Amniotic epithelial cell (primary cell): ENCODE data around the gene SH2D3A.
"Not testable (repeated sequence)": the region's sequence is repeated elsewhere in the genome, so short reads cannot be mapped to it uniquely, and the experiment has no call there.

Source experiments
- DNase-seq: peaks from one replicate; pipeline ENCODE4 v3.0.0-alpha.2; 2010; ENCODE audit warnings: low read depth

SH2D3A gene

DNA sequence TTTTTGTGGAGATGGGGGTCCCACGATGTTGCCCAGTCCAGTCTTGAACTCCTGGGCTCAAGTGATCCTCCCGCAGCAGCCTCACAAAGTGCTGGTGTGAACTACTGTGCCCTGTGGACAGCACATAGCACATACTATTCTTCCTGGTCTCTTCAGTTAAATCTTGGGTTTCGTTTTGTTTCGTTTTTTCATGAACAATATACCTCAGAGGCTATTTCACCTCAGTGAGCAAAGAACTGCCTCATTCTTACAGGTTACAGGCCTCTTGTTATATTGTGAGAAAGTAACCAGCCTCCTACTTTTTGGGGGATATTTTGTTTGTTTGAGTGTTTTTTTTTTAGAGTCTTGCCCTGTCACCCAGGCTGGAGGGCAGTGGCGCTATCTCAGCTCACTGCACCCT is 45.5 kb downstream of the SH2D3A start:
- no peak for DNase-seq

DNA sequence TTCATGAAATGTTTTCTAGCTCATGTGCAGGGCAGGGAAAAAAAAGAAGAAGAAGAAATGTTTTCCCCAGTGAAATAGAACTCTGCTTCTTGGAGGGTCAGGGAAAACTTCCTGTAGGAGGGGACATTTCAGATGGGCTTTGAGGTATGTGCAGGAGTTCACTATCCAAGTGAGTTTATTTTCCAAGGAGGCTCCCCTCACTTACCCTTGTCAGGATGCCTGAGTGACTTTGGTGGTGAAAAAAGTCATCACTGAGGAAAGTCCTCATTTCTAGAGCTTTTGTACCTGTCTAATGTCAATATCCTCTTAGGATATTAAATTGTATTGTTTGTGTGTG is 46.1 kb downstream of the SH2D3A start:
- DNase-seq = no peak

DNA sequence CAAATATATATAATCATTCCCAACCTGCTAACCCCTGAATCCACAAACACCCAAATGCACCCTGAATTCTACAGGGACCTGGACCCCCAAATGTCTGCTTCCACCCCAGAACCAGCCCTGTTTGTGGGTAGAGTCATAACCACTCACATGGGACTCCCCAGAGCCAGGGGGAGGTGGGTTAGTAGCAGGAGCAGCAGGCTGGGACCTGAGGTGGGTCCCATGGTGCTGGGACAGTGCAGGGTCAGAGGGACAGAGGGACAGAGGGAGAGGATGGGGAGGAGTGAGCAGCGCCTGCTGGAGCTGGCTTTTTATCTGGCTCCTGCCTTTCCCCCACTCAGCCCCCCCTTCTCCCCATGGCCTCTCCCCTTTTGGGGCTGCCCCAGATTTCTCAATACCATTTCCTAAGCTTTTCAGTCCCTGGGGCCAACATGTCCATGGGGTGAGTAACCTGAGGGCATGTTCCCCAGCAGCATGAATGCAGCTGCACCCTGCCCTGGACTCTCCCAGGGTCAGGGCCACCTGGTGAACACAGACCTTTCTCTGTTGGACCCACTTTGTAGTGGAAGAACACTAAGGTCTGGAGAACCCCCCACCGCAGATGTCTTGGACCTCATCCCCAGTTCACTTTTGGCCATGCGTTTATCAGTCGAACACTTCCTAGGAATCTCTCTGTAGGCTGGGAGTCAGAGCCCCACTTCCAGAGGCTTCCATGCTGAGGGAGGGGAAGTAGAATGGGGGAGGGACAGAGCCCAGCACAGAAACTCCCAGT is 46.7 kb downstream of the SH2D3A start, which contains the start of gene C3:
C3 (minus strand) TSS at position 282 of the 769 bp plus-strand sequence; CDS start at position 221, 61 bp downstream.
- peak; percentile 95 for DNase-seq

DNA sequence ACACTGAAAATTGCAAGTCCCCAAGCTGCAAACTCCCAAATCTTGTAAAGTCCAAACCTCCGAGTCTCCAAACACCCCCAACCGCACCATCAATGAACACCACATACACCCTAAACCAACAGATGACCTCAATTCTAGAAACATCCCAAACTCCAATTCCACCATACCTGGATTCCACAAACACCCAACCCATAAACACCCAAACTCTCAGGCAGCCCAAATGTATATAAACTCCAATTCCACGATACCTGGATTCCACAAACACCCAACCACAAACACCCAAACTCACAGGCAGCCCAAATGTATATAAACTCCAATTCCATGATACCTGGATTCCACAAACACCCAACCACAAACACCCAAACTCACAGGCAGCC is 47.3 kb downstream of the SH2D3A start:
- DNase-seq = no peak

DNA sequence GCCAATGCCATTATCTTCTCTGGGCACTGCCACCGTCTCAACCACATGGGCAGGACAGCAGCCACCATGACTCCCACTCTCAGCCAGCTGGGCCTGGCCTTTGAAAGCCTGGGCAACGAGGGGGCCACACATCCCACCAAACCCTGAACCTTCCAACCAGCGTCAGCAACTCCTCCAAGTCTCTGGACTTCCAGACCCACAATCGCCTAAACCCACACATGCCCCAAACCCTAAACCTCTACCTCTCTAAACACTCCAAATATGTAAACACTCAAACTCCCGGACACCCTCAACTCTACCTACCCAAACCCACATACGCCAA is 47.7 kb downstream of the SH2D3A start:
- DNase-seq = no peak

DNA sequence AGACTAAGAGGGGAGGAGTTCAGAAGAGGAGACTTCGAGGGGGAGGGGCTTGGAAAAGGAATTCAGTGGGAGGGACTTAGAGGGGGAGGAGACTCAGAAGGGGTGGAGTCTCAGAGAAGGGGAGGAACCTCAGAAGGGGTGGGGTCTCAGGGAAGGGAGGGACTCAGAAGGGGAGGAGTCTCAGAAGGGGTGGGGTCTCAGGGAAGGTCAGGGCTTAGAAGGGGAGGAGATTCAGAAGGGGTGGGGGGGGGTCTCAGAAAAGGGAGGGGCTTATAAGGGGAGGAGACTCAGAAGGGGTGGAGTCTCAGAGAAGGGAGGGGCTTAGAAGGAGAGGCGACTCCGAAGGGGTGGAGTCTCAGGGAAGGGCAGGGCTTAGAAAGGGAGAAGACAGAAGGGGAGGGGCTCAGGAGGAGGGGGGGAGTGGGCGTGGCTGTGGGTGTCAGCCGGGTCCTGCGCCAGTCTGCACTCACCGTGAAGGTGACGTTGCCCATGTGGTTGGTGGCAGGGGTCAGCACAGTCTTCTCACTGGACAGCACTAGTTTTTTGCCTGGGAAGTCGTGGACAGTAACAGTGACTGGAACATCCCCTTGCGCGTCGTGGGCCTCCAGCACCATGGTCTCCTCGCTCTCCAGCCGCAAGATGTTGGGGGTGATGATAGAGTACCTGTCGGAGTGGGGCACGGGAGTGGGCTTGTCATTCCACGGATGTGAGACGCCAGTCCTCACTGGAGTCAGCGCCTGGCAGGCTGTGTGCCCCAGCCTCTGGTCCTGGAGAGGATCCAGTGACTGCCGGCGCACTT is 48.3 kb downstream of the SH2D3A start:
- peak; percentile 75 for DNase-seq

DNA sequence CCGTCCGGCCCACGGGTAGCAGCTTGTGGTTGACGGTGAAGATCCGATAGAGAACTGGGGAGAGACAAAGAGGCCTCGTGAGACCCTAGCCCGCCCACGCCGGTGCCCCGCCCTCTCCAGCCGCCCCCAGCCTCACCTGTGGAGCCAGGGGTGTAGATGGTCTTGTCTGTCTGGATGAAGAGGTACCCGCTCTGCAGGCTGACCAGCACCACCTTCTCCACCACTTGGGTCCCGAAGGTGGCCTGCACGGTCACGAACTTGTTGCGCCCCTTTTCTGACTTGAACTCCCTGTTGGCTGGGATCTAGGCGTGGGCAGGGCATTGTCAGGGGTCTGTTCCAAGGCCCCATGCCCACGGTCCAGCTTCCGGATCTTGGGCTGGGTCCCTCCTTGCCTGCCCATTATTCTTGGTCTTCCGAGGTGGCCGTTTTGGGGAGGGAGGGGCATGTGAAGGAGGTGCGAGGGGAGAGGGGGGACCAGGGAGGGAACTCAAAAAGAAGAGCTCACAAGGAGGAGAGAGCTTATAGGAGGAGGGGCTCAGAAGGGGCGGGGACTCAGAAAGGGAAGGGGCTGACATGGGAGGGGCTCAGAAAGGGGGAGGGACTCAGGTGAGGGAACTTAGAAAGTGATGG is 49.0 kb downstream of the SH2D3A start:
- DNase-seq = no peak

DNA sequence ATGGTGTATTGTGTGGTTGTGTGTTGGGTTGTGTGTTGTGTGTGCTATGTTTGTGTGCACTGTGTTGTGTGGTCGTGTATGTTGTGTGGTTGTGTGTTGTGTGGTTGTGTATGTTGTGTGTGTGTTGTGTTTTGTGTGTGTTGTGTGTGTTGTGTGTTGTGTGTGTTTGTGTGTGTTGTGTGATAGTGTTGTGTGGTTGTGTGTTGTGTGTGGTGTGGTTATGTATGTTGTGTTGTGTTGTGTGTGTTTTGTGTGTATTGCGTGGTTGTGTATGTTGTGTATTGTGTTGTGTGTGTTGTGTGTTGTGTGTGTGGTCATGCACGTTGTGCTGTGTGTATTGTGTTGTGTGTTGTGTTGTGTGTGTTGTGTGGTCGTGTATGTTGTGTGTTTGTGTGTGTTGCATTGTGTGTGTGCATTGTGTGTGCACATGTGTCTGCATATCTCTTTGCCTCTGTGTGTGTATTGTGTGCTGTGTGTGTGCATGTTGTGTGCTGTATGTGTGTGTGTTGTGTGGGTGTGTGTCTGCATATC is 49.7 kb downstream of the SH2D3A start:
- peak; percentile 59 for DNase-seq

DNA sequence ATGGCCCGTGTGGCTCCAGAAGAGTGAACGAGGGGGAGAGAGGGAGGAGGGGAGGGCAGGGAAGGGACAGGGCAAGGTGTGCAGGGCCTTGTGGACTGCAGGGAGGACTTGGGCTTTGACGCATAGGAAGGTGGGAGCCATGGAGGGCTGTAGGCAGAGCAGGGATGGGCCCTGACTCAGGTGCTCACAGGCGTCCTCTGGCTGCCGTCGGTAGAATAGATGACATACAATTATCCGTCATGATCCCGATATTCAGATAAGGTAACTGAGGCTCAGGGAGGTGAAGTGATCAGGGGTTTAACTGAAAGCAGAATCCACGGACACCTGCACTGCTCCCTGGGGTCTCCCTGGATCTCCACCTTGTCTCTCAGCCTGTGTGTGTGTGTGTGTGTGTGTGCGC is 50.2 kb downstream of the SH2D3A start:
- no peak for DNase-seq

DNA sequence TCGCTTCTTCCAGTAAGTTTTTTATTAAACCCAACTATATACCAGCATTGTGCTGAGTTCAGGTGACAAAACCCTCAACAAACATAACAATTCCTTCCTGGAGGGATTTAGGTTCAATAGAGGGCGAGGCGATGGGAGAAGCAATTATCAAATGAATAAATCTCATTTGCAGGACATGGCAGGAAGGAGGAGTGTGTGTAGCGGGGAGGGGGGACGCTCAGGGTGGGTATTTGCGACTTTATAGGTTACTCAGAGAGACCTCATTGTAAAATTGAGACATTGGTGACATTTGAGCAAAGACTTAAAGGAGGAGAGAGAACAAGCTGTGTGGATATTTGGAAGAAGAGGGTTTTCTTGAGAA is 50.6 kb downstream of the SH2D3A start:
- no peak for DNase-seq

DNA sequence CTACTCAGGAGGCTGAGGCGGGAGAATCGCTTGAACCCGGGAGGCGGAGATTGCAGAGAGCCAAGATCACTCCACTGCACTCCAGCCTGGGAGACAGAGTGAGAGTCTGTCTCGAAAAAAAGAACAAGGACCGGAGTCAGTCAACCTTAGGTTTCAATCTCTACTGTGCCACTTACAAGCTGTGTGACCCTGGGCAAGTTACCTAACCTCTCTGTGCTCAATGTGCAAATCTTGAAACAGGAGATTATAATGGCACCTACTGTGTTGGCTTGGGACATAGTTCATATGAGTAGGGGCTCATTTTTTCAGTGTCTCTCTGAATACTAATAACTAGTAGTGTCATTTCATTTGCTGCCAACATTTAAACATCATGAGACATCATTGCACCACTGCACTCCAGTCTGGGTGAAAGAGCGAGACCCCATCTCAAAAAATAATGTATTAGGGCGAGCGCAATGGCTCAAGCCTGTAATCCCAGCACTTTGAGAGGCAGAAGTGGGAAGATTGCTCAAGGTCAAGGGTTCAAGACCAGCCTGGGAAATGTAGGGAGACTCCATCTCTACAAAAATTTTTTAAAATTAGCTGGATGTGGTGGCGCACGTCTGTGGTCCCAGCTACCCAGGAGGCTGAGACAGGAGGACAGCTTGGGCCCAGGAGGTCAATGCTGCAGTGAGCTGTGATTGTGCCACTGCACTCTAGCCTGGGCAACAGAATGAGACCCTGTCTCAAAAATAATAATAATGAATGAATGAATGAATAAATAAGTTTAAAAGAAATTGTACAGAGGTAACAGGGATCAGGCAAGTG is 52.3 kb downstream of the SH2D3A start:
- no peak for DNase-seq

DNA sequence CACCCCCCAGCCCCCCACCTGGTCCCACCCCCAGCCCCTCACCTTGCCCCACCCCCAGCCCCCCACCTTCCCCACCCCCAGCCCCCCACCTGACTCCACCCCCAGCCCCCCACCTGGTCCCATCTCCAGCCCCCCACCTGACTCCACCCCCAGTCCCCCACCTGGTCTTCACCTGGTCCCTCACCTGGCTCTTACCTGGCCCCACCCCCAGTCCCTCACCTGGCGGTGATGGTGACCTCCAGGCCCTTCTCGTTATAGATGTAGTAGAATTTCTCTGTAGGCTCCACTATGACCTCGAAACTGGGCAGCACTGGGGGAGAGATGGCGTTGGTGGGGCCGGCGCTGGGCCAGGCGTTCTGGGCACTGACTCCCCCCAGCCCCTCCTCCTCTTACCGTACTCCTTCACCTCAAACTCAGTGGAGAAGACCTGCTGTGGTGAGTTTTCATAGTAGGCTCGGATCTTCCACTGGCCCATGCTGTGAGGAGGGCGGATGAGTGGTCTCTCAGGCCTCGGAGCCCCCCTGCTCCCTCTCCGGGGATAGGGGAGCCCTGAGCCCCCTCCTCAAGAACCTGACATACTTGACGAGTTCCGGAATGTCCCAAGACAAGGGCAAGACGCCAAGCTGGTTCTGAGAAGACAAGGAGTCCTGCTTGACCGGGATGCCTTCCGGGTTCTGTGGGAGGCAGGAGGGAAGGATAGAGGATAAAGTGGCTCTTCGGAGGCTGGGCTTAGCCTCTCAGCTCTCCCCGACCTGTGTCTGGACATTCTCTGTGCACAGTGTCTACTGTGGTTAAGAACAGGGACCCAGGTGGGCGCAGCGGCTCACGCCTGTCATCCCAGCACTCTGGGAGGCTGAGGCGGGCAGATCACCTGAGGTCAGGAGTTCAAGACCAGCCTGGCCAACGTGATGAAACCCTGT is 53.2 kb downstream of the SH2D3A start:
- DNase-seq = no peak

DNA sequence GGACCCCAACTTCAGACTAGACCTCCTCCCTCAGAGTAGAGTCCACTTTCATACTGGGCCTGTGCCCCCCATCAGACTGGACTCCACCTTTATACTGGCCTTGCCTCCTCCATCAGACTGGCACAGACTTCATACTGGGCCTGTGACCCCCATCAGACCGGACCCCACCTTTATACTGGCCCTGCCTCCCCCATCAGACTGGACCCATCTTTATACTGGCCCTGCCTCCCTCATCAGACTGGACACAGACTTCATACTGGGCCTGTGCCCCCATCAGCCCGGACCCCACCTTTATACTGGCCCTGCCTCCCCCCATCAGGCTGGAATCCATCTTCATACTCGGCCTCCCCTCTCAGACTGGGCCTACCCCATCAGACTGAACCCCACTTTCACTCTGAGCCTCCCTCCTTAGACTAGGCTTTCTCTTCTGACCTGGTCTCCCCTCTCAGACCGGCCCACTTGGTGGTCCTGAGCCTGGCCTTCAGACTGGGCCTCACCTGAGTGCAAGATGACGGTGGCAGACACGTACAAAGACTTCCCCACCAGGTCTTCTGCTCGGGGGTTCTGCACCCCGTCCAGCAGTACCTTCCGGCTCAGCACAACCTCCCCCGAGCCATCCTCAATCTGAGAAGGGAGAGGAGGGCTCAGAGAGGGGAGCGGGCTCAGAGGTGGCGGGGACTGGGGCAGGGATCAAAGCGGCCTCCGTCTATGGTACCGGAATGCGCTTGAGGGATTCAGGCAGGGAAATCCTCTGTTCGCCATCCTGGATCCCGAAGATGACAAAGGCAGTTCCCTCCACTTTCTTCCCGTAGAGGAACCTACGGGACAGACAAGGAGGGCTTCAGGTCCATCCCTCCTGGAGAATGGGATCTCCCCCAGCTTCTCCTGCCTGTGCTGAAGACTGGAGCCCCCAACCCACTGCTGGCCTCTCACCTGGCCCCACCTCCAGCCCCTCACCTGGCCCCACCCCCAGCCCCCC is 54.3 kb downstream of the SH2D3A start:
- no peak for DNase-seq

DNA sequence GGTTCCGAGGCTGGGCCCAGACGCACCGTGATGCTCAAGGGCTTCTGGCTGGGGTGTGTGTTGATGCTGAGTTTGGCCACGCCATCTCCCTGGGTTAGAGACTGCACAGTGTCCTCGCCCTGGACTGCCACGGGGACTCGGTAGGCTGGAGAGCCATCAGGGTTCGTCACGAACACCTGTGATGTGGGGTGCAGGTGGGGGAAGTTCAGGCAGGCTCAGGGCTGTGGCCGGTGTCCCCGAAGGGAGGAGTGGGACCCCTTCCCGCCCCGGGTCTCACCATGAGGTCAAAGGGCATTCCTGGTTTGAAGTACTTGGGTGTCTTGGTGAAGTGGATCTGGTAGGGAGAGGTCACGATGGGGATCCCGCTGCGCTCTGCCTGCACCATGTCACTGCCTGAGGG is 55.0 kb downstream of the SH2D3A start:
- DNase-seq = no peak

DNA sequence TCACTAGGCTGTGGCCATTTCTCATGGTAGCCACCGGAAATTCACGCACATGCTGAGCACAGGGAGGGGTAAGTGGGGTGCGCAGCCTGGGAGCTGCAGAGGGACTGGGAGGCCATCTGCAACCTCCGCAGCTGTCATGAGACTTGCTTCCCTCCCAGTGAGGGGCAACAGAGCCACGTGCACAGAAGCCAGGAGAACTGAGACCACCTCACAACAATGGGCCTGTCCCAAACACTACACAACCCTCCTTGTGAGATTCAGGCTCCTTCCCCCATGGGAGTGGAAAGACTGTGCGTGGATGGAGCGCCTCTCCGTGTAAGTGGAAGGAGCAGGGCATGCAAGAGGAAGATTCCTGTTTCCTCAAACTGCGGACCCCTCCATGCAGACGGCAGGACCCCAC is 55.6 kb downstream of the SH2D3A start:
- DNase-seq = no peak

DNA sequence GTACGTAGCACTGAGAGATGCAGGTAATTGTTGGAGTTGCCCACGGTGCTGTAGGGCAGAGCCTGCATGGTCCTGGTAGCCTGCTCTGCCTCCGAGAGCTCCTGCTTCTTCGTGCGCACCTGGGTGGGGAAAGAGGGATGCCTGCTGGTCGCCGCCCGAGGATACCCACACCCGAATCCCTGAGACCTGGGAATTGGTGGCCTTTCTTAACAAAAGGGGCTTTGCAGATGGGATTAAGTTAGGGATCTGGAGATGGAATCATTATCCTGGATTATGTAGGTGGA is 56.2 kb downstream of the SH2D3A start:
- DNase-seq = no peak

DNA sequence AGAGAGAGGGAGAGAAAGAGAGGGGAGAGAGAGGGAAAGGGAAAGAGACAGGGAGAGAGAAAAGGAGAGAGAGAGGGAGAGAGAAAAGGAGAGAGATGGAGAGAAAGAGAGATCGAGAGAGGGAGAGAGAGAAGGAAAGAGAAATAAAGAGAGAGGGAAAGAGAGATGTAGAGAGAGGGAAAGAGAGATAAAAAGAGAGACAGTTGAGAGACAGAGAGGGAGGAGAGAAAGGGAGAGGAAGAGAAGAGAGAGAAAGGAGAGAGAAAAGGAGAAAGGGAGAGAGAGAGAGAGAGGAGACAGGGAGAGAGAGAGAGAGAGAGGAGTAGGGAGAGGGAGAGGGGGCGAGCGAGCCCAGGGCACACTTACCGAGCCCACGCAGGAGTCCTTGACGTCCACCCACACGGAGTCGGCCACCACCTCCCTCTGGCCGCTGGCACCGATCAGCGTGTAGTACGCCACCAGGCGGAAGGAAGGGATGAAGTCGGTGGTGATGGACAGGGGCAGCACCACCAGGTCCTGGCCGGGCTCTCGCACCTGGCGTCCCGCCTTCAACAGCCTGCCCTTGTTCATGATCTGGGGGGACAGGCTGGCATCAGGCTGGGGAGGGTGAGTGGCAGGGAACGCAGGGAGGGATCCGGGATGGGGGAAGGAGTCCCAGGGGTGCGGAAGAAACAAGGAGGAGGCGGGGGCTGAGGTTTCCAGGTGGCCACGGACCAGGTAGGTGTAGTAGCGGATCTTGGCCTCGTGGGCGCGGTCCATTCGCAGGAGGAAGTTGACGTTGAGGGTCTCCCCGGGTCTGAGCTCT is 56.8 kb downstream of the SH2D3A start:
- DNase-seq = no peak

DNA sequence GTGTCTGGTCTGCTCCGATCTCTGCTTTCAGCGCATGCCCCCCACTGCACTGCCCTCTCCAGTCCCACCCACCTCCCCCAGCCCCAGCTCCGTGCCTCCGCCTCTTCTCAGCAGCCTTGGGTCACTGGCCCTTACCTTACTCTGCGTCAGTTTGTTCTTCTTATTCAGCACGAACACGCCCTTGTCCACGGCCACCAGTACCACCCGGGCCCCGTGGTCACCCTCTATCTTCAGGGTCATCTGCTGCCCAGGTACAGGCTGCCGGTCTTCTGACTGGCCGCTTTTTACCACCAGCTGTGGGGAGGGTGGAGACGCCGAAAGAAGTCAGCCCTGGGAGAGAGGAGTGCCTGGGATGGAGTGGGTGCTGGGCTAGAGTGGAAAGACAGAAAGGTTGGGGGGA is 57.7 kb downstream of the SH2D3A start:
- DNase-seq = no peak

DNA sequence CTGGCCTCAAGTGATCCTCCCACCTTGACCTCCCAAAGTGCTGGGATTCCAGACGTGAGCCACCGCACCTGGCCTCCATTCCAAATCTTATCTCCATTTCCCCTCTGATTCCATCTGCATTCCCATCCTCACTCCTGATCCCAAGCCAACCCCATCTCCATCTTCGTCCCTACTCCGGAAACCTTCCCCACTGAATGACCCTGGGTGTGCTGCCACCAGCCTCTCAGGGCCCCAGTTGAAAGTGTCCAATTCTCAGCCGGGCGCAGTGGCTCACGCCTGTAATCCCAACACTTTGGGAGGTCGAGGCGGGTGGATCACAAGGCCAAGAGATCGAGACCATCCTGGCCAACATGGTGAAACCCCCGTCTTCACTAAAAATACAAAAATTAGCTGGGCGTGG is 58.3 kb downstream of the SH2D3A start:
- DNase-seq = not testable (repeated sequence)
